ENCODE results near the gene RAB44. TPM values are rescaled to one million over a fixed set of nuclear protein-coding genes. Genes with fewer than 3 reads are reported as not detected.
A peak's percentile ranks its signal among the peaks of the same experiment; 100 is the strongest.

RAB44 gene
- total RNA-seq, 1 donor = not detected

- TF ChIP-seq, protein P1, sequence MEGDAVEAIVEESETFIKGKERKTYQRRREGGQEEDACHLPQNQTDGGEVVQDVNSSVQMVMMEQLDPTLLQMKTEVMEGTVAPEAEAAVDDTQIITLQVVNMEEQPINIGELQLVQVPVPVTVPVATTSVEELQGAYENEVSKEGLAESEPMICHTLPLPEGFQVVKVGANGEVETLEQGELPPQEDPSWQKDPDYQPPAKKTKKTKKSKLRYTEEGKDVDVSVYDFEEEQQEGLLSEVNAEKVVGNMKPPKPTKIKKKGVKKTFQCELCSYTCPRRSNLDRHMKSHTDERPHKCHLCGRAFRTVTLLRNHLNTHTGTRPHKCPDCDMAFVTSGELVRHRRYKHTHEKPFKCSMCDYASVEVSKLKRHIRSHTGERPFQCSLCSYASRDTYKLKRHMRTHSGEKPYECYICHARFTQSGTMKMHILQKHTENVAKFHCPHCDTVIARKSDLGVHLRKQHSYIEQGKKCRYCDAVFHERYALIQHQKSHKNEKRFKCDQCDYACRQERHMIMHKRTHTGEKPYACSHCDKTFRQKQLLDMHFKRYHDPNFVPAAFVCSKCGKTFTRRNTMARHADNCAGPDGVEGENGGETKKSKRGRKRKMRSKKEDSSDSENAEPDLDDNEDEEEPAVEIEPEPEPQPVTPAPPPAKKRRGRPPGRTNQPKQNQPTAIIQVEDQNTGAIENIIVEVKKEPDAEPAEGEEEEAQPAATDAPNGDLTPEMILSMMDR (IDR thresholded peaks at IDR 0.05; ENCODE audit: insufficient read depth, low read length) = no peak
- peak; percentile 73 for DNase-seq (ENCODE audit: low read depth)
- H3K4me3 ChIP-seq (ENCODE audit: low read depth, low read length) = peak overlapping the region; percentile 53
These were observed 21.2 kb upstream of the RAB44 start for GRCh38 chr6:36676141-36677058.

GRCh38 chr6:36677059-36677749, 20.4 kb upstream of the RAB44 start:
- H3K4me3 ChIP-seq (ENCODE audit: low read depth, low read length) = peak overlapping the region; percentile 53
- peak; percentile 64 for DNase-seq (ENCODE audit: low read depth)
- TF ChIP-seq, protein P1 (IDR thresholded peaks at IDR 0.05; ENCODE audit: insufficient read depth, low read length) = no peak

GRCh38 chr6:36677753-36678487, 19.7 kb upstream of the RAB44 start:
- H3K4me3 ChIP-seq (ENCODE audit: low read depth, low read length) = peak overlapping the region; percentile 53
- DNase-seq (ENCODE audit: low read depth) = no peak
- TF ChIP-seq, protein P1 (IDR thresholded peaks at IDR 0.05; ENCODE audit: insufficient read depth, low read length) = no peak

DNA sequence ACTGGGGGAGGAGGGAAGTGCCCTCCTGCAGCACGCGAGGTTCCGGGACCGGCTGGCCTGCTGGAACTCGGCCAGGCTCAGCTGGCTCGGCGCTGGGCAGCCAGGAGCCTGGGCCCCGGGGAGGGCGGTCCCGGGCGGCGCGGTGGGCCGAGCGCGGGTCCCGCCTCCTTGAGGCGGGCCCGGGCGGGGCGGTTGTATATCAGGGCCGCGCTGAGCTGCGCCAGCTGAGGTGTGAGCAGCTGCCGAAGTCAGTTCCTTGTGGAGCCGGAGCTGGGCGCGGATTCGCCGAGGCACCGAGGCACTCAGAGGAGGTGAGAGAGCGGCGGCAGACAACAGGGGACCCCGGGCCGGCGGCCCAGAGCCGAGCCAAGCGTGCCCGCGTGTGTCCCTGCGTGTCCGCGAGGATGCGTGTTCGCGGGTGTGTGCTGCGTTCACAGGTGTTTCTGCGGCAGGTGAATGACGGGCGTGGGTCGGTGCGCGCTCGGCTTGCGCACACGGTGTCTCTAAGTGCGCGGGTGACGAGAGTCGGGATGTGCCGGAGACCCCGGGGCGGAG, 19.1 kb upstream of the RAB44 start, which contains the start of gene CDKN1A:
Gene CDKN1A, plus strand, starts transcription at position 227 of the 555 bp plus-strand sequence. CDS start 5,388 bp downstream, outside the sequence.
- peak; percentile 95 for DNase-seq (ENCODE audit: low read depth)
- TF ChIP-seq, protein P1 (IDR thresholded peaks at IDR 0.05; ENCODE audit: insufficient read depth, low read length) = no peak
- H3K4me3 ChIP-seq (ENCODE audit: low read depth, low read length) = peak within 1 kb of the TSS; percentile 99

- TF ChIP-seq, protein P1 (IDR thresholded peaks at IDR 0.05; ENCODE audit: insufficient read depth, low read length) = no peak
- peak overlapping the region; percentile 99 for H3K4me3 ChIP-seq (ENCODE audit: low read depth, low read length)
- DNase-seq (ENCODE audit: low read depth) = peak; percentile 60
These were observed 18.4 kb upstream of the RAB44 start for GRCh38 chr6:36679043-36679833.

Data from fibroblast of the aortic adventitia (primary cell).